ENCODE results near the gene DNASE2.
A peak's percentile ranks its signal among the peaks of the same experiment; 100 is the strongest.
"Not testable (repeated sequence)": the region's sequence is repeated elsewhere in the genome, so short reads cannot be mapped to it uniquely, and the experiment has no call there.

Gene DNASE2

GRCh38 chr19:12899891-12900518, 18.8 kb upstream of the DNASE2 start:
- CTCF ChIA-PET = interaction anchor here (1.2 to 1.3 kb wide), 2 partner anchors 12 to 18 kb away, joined by 3 to 5 read pairs; no protein-coding TSS in a partner anchor

DNA sequence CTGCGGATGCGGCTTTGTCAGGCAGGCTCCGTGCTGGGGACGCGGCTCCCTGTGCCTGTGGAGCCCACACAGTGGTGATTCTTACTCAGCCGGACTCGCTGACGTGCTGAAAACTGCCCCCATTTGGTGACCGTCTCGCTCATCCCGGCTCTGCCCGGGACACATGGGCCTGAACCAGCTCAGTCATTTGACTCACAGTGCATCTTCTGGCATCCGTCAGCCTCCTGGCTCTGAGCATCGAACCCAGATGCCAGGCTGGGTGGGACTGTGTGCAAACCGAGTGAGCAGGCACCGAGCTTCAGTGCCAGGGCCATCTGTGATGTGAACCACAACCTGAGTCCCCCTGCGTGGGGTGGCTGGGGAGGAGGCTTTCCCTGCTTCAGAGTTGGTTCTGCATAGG, 15.2 kb upstream of the DNASE2 start:
- no peak for TF ChIP-seq CTCF (IDR thresholded peaks at IDR 0.05; ENCODE audit: insufficient read depth, low read length, missing control alignments)
- CTCF ChIA-PET = interaction anchor here (0.8 to 0.9 kb wide), 2 partner anchors 16 to 49 kb away, joined by 3 to 4 read pairs; no protein-coding TSS in a partner anchor
- POLR2A ChIA-PET = interaction anchor here (0.6 kb wide), 1 partner anchor 21 kb away, joined by 5 read pairs; no protein-coding TSS in a partner anchor
- H3K4me3 ChIP-seq (ENCODE audit: low read depth, low read length) = no peak overlapping the region
- DNase-seq (ENCODE audit: low read depth, low spot score) = no peak

More at GRCh38 chr19:12899891-12900518, 18.8 kb upstream of the DNASE2 start:
- POLR2A ChIA-PET = no interaction called here
- H3K4me3 ChIP-seq (ENCODE audit: low read depth, low read length) = no peak overlapping the region
- no peak for DNase-seq (ENCODE audit: low read depth, low spot score)
- TF ChIP-seq CTCF (IDR thresholded peaks at IDR 0.05; ENCODE audit: insufficient read depth, low read length, missing control alignments) = no peak

GRCh38 chr19:12893582-12893981, 12.3 kb upstream of the DNASE2 start:
- ChIA-PET POLR2A (no interaction called here), CTCF (interaction anchor here (0.8 kb wide), 1 partner anchor 46 kb away, joined by 3 read pairs; no protein-coding TSS in a partner anchor)
- DNase-seq (ENCODE audit: low read depth, low spot score) = no peak
- no peak overlapping the region for H3K4me3 ChIP-seq (ENCODE audit: low read depth, low read length)
- no peak for TF ChIP-seq CTCF (IDR thresholded peaks at IDR 0.05; ENCODE audit: insufficient read depth, low read length, missing control alignments)

DNA sequence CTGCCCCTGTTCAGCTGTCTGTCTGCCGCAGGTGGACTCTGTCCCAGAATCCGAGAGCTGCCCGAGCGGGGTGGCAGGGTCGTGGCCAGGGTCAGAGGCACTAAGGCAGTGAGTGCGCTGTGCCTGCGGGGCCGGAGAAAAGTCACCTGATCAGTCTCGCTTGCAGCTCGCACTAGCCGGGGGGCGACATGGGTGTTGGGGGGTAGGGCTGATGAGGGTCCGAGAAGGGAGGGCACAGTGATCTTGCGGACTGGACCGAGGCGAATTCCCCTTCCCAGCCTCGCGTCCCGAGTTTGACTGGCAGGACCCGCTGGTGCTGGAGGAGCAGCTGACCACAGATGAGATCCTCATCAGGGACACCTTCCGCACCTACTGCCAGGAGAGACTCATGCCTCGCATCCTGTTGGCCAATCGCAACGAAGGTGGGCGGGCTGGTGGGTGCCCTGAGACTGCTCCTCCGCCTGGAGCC, 10.3 kb upstream of the DNASE2 start:
- no peak for DNase-seq (ENCODE audit: low read depth, low spot score)
- CTCF ChIA-PET = interaction anchor here (1.5 to 2.9 kb wide), 4 partner anchors 9 to 74 kb away, joined by 4 to 17 read pairs (median 8); partner anchors contain the start of gene DNASE2

GRCh38 chr19:12890787-12891552, 9.7 kb upstream of the DNASE2 start, which contains the start of gene GCDH:
Gene GCDH (plus strand): TSS chr19:12891160. CDS start chr19:12891305, 145 bp downstream.
- TF ChIP-seq CTCF (IDR thresholded peaks at IDR 0.05; ENCODE audit: insufficient read depth, low read length, missing control alignments) = no peak
- peak within 1 kb of the TSS; percentile 94 for H3K4me3 ChIP-seq (ENCODE audit: low read depth, low read length)
- ChIA-PET POLR2A (interaction anchor here (1.8 kb wide), 1 partner anchor 10 kb away, joined by 9 read pairs; the partner anchor contains the start of gene DNASE2), CTCF (interaction anchor here (0.6 to 2.9 kb wide), 8 partner anchors 8 to 74 kb away, joined by 3 to 17 read pairs (median 4); partner anchors contain the start of gene DNASE2)
- peak; percentile 92 for DNase-seq (ENCODE audit: low read depth, low spot score)

More for the DNA sequence above, 10.3 kb upstream of the DNASE2 start:
- no peak for TF ChIP-seq CTCF (IDR thresholded peaks at IDR 0.05; ENCODE audit: insufficient read depth, low read length, missing control alignments)
- peak overlapping the region; percentile 94 for H3K4me3 ChIP-seq (ENCODE audit: low read depth, low read length)
- POLR2A ChIA-PET = interaction anchor here (1.8 kb wide), 1 partner anchor 11 kb away, joined by 9 read pairs; the partner anchor contains the start of gene DNASE2

DNA sequence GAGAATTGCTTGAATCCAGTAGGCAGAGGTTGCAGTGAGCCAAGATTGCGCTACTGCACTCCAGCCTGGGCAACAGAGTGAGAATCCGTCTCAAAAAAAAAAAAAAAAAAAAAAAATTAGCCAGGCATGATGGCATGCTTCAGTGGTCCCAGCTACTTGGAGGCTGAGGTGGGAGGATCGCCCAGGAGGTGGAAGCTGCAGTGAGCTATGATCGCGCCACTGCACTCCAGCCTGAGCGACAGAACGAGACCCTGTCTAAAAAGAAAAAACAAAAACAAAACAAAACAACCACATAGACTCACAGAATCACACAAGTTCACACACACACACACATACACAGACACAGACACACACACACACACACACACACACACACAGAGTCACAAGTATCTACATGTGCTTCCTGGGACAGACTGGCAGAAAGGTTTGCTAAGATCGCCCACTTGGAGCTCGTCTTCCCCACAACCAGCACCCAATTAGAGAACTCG, 9.1 kb upstream of the DNASE2 start:
- CTCF ChIA-PET = interaction anchor here (0.6 to 2.9 kb wide), 8 partner anchors 8 to 75 kb away, joined by 3 to 17 read pairs (median 4); partner anchors contain the start of gene DNASE2
- not testable (repeated sequence) for DNase-seq (ENCODE audit: low read depth, low spot score)

More for the DNA sequence above, 9.1 kb upstream of the DNASE2 start:
- POLR2A ChIA-PET = interaction anchor here (1.8 kb wide), 1 partner anchor 10 kb away, joined by 9 read pairs; the partner anchor contains the start of gene DNASE2
- H3K4me3 ChIP-seq (ENCODE audit: low read depth, low read length) = peak overlapping the region; percentile 47
